Measurements from ENCODE around the gene SLC18A3.

SLC18A3 gene

DNA sequence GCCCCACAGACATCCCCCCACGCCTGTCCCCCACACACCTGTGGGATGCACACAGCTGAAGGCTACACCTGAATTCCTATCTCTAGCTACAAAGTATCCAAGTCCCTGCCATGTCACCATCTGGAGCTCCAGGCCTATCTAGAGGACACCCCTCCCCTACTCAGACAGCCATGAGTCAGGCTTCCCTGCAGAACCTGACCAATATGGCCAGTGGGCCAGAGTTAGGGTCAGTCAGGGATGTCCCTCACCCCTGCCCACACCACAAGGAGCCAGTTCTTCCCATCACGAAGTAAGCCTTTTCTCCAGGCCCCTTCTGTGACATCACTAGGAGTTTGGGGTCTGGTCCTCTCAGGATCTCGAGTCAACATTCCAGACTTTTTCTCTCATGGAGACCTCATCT is 10.6 kb upstream of the SLC18A3 start:
- DNase-seq (ENCODE audit: low read depth) = no peak

DNA sequence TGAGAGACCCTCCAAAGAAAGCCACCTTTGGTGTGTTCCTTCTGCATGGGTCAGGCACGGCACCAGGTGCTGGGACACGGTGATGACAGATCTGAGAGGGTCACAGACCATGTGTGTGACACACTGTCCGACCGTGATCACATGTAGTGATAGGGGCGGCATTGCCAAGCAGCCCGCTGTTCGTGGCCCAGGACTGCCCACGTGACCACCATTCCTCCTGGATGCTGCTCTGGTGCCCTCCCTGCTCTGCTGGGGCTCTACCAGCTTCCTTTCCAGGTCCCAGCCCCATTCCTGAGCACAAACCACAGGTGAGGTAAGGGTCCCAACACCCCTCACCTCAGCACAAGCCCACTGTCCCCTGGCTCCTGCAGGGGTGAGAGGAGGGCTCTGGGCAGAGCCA is 10.1 kb upstream of the SLC18A3 start:
- no peak overlapping the region for H3K4me3 ChIP-seq (ENCODE audit: low read length)
- TF ChIP-seq, protein P1, sequence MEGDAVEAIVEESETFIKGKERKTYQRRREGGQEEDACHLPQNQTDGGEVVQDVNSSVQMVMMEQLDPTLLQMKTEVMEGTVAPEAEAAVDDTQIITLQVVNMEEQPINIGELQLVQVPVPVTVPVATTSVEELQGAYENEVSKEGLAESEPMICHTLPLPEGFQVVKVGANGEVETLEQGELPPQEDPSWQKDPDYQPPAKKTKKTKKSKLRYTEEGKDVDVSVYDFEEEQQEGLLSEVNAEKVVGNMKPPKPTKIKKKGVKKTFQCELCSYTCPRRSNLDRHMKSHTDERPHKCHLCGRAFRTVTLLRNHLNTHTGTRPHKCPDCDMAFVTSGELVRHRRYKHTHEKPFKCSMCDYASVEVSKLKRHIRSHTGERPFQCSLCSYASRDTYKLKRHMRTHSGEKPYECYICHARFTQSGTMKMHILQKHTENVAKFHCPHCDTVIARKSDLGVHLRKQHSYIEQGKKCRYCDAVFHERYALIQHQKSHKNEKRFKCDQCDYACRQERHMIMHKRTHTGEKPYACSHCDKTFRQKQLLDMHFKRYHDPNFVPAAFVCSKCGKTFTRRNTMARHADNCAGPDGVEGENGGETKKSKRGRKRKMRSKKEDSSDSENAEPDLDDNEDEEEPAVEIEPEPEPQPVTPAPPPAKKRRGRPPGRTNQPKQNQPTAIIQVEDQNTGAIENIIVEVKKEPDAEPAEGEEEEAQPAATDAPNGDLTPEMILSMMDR (conservative IDR thresholded peaks at IDR 0.05; ENCODE audit: low read length) = no peak
- DNase-seq (ENCODE audit: low read depth) = no peak

More for the DNA sequence above, 10.6 kb upstream of the SLC18A3 start:
- no peak overlapping the region for H3K4me3 ChIP-seq (ENCODE audit: low read length)
- TF ChIP-seq, protein P1 (conservative IDR thresholded peaks at IDR 0.05; ENCODE audit: low read length) = no peak

DNA sequence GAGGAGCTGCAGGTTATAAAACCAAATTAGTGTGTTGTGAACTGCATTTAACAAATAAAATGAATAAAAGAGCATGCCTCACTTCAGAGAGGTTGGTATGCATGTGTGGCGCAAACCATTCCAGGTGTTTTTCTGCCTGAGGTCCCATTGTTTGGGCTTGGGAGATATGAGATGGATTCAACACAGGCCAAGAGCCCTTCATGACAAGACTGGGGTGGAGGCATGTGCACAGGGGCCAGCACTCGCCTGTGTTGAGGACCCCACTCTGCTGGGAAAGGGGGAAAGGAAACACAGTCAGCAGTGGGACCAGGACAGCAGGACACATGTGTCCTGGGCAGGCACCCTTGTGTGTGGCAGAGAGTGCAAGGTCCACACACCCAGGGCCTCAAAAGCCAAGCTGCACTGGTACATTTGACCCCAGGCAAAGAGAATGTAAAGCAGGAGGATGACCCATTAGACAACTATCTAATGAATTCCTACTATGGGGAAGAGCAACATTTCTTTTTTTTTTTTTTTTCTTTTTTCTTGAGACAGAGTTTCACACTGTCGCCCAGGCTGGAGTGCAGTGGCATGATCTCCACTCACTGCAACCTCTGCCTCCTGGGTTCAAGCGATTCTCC is 9.2 kb upstream of the SLC18A3 start:
- H3K4me3 ChIP-seq (ENCODE audit: low read length) = no peak overlapping the region
- peak; percentile 18 for DNase-seq (ENCODE audit: low read depth)
- TF ChIP-seq, protein P1 (conservative IDR thresholded peaks at IDR 0.05; ENCODE audit: low read length) = no peak

DNA sequence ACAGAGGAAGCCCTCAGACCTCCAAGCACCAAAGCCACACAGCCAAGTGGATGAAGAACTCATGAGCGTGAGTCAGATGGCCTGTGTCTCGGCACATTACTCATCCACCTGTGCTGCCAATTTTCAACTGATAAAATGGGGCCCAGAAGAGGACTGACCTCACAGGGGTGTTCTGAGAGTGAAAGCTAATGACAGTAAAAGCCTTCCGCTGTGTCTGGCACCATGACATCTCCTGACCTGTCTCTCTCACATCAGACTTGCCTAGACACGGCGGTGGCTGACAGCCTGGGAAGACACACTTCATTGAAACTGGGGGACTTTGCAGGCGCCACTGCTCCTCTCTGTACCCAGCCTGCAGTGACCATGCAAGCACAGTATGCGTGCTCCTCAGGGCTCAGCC is 8.3 kb upstream of the SLC18A3 start:
- no peak overlapping the region for H3K4me3 ChIP-seq (ENCODE audit: low read length)
- TF ChIP-seq, protein P1 (conservative IDR thresholded peaks at IDR 0.05; ENCODE audit: low read length) = no peak
- no peak for DNase-seq (ENCODE audit: low read depth)

DNA sequence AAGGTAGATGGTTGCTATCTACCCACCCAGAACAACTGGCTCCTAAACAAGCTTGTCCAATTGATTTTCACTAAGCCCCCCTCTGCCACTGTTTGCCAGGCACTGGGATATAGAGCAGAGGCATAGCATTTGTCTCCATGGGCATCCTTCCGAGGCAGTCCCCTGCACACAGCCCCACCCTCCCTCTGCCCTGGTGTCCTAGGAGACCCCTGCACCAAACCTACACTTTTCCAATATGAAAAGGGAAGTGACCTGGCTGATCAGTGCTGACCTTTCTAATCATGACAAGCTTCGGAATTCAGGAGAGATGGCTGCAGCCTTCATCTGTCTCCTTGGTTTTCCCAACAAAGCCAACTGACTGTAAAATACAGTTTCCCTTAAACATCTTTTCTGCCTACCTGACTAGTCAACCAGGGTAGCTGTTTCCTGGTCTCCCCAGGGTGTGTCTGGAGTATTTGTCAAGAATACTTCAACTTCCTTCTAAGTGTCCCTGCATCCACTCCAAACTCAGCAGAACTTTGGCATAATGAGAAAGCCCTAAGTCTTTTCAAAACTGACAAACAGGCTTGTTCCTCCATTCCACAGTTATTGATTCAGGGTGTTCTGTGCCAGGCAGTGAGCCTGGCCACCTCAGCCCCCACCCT is 7.6 kb upstream of the SLC18A3 start:
- DNase-seq (ENCODE audit: low read depth) = no peak
- no peak overlapping the region for H3K4me3 ChIP-seq (ENCODE audit: low read length)
- TF ChIP-seq, protein P1 (conservative IDR thresholded peaks at IDR 0.05; ENCODE audit: low read length) = no peak

DNA sequence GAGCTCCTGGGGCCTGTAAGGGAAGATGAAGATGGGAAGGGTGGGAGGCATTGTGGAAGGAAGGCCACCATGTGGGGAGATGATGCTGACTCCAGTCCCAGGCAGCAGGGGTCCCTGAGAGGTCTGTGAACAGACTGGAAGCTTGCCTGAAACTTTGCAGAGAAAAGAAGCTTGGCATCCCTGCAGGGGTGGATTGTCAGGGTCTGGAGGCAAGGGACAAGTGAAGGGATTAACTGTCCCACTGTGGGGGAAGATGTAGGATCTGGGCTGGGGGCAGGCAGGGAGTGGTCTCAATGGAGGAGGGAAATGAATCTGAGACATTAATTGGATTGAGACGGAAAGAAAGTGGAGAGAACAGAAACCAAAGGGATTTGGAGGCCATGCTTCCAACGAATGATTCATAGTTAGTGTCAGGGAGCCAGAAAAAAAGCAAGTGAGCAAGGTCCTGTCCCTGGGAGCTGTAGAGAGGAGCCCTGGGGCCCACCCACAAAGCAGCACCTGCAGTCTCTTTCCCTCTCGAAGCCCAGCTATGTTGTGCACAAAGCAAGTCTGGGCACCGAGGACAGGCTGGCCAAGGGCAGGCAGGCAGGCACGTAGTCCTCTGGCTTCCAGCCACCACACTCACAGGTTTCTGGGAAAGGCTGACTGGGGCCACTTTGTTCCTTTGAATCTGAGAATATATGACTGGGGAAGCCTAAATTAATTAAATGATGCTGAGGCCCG is 4.7 kb upstream of the SLC18A3 start:
- H3K4me3 ChIP-seq (ENCODE audit: low read length) = no peak overlapping the region
- TF ChIP-seq, protein P1 (conservative IDR thresholded peaks at IDR 0.05; ENCODE audit: low read length) = no peak
- no peak for DNase-seq (ENCODE audit: low read depth)

All from AG10803 (cell line).